Measurements from ENCODE around the gene HFE.

DNA sequence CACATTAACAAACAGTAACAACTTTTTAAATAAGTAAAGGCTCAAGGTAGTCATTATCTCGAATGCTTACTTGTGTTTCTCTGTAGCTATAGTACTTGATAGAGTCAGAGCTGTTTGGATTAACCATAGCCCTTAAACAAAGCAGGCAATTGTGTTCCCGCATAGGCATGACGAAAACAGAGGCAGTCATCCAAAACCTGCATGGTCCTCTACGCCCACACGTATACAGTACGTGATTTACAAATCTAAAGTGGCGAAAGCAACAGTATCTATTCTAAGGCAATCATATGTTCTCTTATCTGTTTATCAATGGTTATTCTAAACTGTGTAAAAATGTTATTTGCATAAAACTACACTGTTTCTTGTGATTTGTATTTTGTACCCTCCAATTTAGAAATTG lies 31.8 kb downstream of the HFE start:
- TF ChIP-seq, protein P1, sequence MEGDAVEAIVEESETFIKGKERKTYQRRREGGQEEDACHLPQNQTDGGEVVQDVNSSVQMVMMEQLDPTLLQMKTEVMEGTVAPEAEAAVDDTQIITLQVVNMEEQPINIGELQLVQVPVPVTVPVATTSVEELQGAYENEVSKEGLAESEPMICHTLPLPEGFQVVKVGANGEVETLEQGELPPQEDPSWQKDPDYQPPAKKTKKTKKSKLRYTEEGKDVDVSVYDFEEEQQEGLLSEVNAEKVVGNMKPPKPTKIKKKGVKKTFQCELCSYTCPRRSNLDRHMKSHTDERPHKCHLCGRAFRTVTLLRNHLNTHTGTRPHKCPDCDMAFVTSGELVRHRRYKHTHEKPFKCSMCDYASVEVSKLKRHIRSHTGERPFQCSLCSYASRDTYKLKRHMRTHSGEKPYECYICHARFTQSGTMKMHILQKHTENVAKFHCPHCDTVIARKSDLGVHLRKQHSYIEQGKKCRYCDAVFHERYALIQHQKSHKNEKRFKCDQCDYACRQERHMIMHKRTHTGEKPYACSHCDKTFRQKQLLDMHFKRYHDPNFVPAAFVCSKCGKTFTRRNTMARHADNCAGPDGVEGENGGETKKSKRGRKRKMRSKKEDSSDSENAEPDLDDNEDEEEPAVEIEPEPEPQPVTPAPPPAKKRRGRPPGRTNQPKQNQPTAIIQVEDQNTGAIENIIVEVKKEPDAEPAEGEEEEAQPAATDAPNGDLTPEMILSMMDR (optimal IDR thresholded peaks at IDR 0.05 in 1 of 3, IDR thresholded peaks at IDR 0.05 in 1 of 3, conservative IDR thresholded peaks at IDR 0.05 in 1 of 3; ENCODE audit: extremely low read depth in 1 of 3, insufficient read depth in 2 of 3, low read length in 3 of 3) = no peak
- TF ChIP-seq EZH2 (IDR thresholded peaks at IDR 0.05; ENCODE audit: low read length) = no peak

All from keratinocyte (primary cell).